CD4-positive, alpha-beta T cell (primary cell): Measurements from ENCODE around the gene TAF4. TPM values are rescaled to one million over a fixed set of nuclear protein-coding genes. Genes with fewer than 3 reads are reported as not detected.

Experiments used
- ATAC-seq: fragments of 200-7000 bp; cut with Tn5 transposase; one replicate; pipeline ENCODE4 v1.10.0; 2022; ENCODE audit warnings: mild to moderate bottlenecking; ENCODE audit not compliant: poor library complexity
- CTCF ChIA-PET: fragments of 350-600 bp; sonication (Branson Sonifier 250); formaldehyde crosslinking; loops from one replicate; lab custom pipeline; 2021; ENCODE audit warnings: antibody characterized with exemption, inconsistent platforms; lab: Charles Lee
- POLR2A ChIA-PET: fragments of 350-600 bp; sonication (Branson Sonifier 250); formaldehyde crosslinking; loops from one replicate; lab custom pipeline; 2021; ENCODE audit warnings: antibody characterized with exemption, inconsistent platforms; lab: Charles Lee
- DNase-seq, 14 experiments: peaks; one replicate each; pipeline ENCODE4 v3.0.0-alpha.2; 2013 to 2020; ENCODE audit warnings: mixed read lengths in 2 of 14
- H3K27ac ChIP-seq, 2 donors: one replicate each; pipeline versions ENCODE4 v1.5.1 to v1.7.0; 2013; ENCODE audit warnings: low read length in 2 of 2, low read depth in 1 of 2, mild to moderate bottlenecking in 1 of 2
- H3K27me3 ChIP-seq, 2 experiments: 1 replicate in 1 of 2; 2 replicates in 1 of 2; pipeline versions ENCODE4 v1.6.1 to v1.7.0; 2013; ENCODE audit warnings: low read length in 2 of 2, control low read depth in 1 of 2, mild to moderate bottlenecking in 1 of 2, moderate library complexity in 1 of 2; ENCODE audit not compliant: insufficient read depth in 2 of 2, control insufficient read depth in 1 of 2
- H3K36me3 ChIP-seq: one replicate; pipeline ENCODE4 v1.6.1; 2013; ENCODE audit warnings: low read length, control low read depth; ENCODE audit not compliant: insufficient read depth
- H3K4me1 ChIP-seq: one replicate; pipeline ENCODE4 v1.6.1; 2013; ENCODE audit warnings: low read length, control low read depth; ENCODE audit not compliant: insufficient read depth
- H3K4me3 ChIP-seq: one replicate; pipeline ENCODE4 v1.5.1; 2013; ENCODE audit warnings: mild to moderate bottlenecking, low read length, moderate library complexity
- H3K9me3 ChIP-seq, 2 experiments: 1 replicate in 1 of 2; 2 replicates in 1 of 2; pipeline versions ENCODE4 v1.6.1 to v1.7.0; 2013; ENCODE audit warnings: low read length in 2 of 2, mild to moderate bottlenecking in 2 of 2, control low read depth in 1 of 2, moderate library complexity in 1 of 2; ENCODE audit not compliant: control insufficient read depth in 1 of 2, insufficient read depth in 1 of 2
- H3K27ac Mint-ChIP-seq: one replicate; pipeline ENCODE4 v1.8.0; 2020; ENCODE audit warnings: mixed read lengths
- H3K27me3 Mint-ChIP-seq: one replicate; pipeline ENCODE4 v1.8.0; 2021; ENCODE audit warnings: mixed read lengths
- H3K36me3 Mint-ChIP-seq: one replicate; pipeline ENCODE4 v1.8.0; 2021; ENCODE audit warnings: low read depth, mixed read lengths
- H3K4me1 Mint-ChIP-seq: one replicate; pipeline ENCODE4 v1.8.0; 2021; ENCODE audit warnings: low read depth, mixed read lengths
- H3K4me3 Mint-ChIP-seq: one replicate; pipeline ENCODE4 v1.8.0; 2020; ENCODE audit warnings: mild to moderate bottlenecking, mixed read lengths
- H3K9me3 Mint-ChIP-seq: one replicate; pipeline ENCODE4 v1.8.0; 2020; ENCODE audit warnings: mixed read lengths
- intact Hi-C, 2 experiments: fragments of 100-400 bp; cut with DNase I in 1 of 2; cut with micrococcal nuclease in 1 of 2; formaldehyde crosslinking; loops; one replicate each; pipeline versions ENCODE4 v1.15.1 to v1.9.0; 2023 to 2025; cut with DNase I, micrococcal nuclease
- total RNA-seq, 174 experiments: library from RNA in 2 of 174; stranded (reverse) in 2 of 174; gene quantifications; one replicate each; pipeline ENCODE4 v1.2.3 and lab custom pipeline; 2021 to 2026
- TF ChIP-seq, protein P1 (sequence below): fragments of 200-600 bp; IDR thresholded peaks from one replicate; pipeline ENCODE4 v1.8.0; 2022; ENCODE audit warnings: antibody characterized with exemption, mild to moderate bottlenecking

The TAF4 gene
- total RNA-seq, 2 experiments from 2014 or later: 11.1 to 12.5 TPM

DNA sequence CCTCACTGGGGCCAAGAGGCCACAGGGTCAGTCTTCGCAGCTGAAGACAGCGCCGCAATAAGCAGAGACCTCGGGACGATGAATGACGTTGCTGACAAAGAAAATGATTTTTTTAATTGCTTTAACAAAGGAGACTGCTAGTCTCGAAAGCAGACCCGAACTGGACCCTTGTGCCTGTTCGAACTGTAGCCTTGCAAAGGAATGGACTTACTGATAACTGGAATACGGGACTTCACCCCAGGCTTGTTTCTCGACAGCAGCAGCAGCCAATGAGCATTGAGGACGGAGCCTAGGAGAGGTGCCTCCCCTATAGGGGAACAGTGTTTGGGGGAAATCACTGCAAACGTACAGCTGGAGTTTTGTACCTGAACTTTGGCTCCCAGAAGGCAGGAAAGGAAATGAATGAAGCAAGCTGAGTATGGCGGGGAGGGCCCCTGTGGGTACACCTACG is 1.3 kb upstream of the TAF4 start:
- H3K27ac ChIP-seq: peak overlapping the region; percentile 15 to 70
- H3K9me3 Mint-ChIP-seq: no peaks in the 10 kb centered on the region
- ChIA-PET POLR2A (interaction anchor here (0.7 to 6.1 kb wide), 17 partner anchors 13 to 171 kb away, joined by 3 to 149 read pairs (median 6); partner anchors contain the start of genes LSM14B, MTG2, OSBPL2 and PSMA7), CTCF (interaction anchor here (1.2 to 1.5 kb wide), 2 partner anchors 55 to 56 kb away, joined by 3 to 6 read pairs; no protein-coding TSS in a partner anchor)
- H3K4me1 ChIP-seq: peaks cover 42% of the 10 kb centered on the region
- H3K27me3 Mint-ChIP-seq: no peaks in the 10 kb centered on the region
- TF ChIP-seq, protein P1, sequence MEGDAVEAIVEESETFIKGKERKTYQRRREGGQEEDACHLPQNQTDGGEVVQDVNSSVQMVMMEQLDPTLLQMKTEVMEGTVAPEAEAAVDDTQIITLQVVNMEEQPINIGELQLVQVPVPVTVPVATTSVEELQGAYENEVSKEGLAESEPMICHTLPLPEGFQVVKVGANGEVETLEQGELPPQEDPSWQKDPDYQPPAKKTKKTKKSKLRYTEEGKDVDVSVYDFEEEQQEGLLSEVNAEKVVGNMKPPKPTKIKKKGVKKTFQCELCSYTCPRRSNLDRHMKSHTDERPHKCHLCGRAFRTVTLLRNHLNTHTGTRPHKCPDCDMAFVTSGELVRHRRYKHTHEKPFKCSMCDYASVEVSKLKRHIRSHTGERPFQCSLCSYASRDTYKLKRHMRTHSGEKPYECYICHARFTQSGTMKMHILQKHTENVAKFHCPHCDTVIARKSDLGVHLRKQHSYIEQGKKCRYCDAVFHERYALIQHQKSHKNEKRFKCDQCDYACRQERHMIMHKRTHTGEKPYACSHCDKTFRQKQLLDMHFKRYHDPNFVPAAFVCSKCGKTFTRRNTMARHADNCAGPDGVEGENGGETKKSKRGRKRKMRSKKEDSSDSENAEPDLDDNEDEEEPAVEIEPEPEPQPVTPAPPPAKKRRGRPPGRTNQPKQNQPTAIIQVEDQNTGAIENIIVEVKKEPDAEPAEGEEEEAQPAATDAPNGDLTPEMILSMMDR: no peak
- H3K36me3 Mint-ChIP-seq: peaks cover 19% of the 10 kb centered on the region
- no peaks in the 10 kb centered on the region for H3K27me3 ChIP-seq
- H3K4me3 Mint-ChIP-seq: peak overlapping the region; percentile 96
- H3K4me1 Mint-ChIP-seq: peaks cover 39% of the 10 kb centered on the region
- peak in 4 of 14 experiments; percentile 17 to 40 (median 36) for DNase-seq
- ATAC-seq: no peak
- H3K9me3 ChIP-seq: no peaks in the 10 kb centered on the region
- H3K4me3 ChIP-seq: peak overlapping the region; percentile 77
- H3K36me3 ChIP-seq: no peaks in the 10 kb centered on the region
- peak overlapping the region; percentile 98 for H3K27ac Mint-ChIP-seq
- intact Hi-C loops: loop anchor here (1.0 to 10.0 kb wide), 10 partner anchors 36 to 238 kb away; partner anchors contain the start of genes LSM14B (in 1 of the 2), PSMA7 (in 1 of the 2) and SS18L1 (in 1 of the 2)

DNA sequence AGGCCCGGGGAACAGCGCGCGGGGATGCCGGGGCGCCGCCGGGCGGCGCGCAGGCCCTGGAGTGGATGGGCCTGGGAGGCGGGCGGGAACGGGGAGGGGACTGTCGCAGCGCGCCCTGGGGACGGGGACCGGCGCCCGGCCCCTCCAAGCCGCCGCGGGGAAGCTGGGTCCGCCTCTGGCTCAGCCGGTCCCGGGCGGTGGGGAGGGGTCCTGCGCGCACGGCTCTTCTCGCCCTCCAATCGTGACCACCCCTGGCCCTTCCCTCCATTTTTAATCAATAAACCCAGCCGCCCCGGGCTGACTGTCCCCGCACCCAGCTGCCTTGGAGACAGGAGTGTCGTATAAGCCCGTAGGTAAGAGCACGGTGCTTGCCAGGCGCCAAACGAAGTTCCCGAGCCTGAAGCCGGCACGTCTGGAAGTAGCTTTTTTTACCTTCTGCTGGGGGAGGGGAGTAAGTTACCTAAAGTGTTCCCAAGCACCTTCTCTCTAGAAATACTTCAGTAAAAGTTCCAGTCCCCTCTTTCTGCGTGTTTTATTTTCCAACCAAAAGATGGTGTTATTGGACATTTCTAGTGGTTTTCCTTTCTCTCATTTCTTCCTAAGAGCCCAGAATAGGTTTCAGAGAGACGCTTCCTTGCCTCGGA is 780 bp upstream of the TAF4 start:
- Histone ChIP-seq H3K36me3 (no peaks in the 10 kb centered on the region), H3K27ac (peak overlapping the region; percentile 15 to 70), H3K9me3 (no peaks in the 10 kb centered on the region), H3K27me3 (no peaks in the 10 kb centered on the region), H3K4me1 (peaks cover 42% of the 10 kb centered on the region), H3K4me3 (peak overlapping the region; percentile 77)
- Mint-ChIP-seq H3K4me3 (peak overlapping the region; percentile 96), H3K27me3 (no peaks in the 10 kb centered on the region), H3K36me3 (peaks cover 19% of the 10 kb centered on the region), H3K27ac (peak overlapping the region; percentile 98), H3K9me3 (no peaks in the 10 kb centered on the region), H3K4me1 (peaks cover 45% of the 10 kb centered on the region)
- CTCF ChIA-PET: interaction anchor here (1.2 to 1.5 kb wide), 2 partner anchors 55 to 56 kb away, joined by 3 to 6 read pairs; no protein-coding TSS in a partner anchor
- peak; percentile 25 for ATAC-seq
- TF ChIP-seq, protein P1: no peak
- POLR2A ChIA-PET: interaction anchor here (0.7 to 6.1 kb wide), 18 partner anchors 12 to 172 kb away, joined by 3 to 149 read pairs (median 5); partner anchors contain the start of genes LSM14B, MTG2, OSBPL2 and PSMA7
- intact Hi-C loops: loop anchor here (1.0 to 10.0 kb wide), 10 partner anchors 36 to 238 kb away; partner anchors contain the start of genes LSM14B (in 1 of the 2), PSMA7 (in 1 of the 2) and SS18L1 (in 1 of the 2)
- DNase-seq: peak in 12 of 14 experiments; percentile 17 to 66 (median 38)

DNA sequence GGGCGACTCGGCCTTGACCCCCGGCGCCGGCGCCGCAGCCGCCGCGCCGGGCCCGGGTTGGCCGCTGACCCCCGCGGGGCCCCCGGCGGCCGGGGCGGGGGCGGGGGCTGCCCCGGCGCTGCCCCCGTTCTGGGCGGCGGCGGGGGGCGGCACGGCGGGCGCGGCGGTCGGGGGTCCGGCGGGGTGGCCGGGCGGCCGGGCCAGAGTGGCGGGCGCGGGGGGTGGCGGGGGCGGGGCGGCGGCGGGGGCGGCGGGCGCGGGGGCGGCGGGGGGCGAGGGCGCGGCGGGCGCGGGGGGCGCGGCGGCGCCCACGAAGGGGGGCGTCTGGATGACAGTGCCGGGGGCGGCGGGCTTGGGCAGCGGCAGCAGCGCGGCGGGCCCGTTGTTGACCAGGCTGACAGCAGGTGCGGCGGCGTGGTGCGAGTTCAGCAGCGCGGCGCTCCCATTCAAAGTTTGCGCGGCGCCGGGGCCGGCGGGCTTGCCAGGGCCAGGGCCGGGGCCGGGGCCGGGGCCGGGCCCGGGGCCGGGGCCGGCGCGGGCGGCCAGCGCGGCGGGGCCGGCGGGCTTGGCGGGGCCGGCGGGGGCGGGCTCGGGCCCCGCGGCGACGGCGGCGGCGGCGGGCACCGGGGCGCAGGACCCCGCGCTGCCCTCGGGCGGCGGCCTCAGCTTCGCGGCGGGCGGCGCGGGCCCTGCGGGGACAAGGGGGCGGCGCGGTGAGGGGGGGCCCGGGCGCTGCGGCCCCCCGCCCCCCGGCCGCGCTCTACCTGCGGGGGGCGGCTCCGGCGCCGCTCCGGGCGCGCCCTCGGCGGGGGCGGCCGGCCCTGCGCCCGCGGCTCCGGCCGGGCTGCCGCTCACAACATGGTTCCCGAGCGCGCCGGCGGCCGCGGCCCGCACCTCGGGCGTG is 659 bp downstream of the TAF4 start:
- H3K9me3 ChIP-seq: no peaks in the 10 kb centered on the region
- no peak overlapping the region for H3K27ac ChIP-seq
- no peaks in the 10 kb centered on the region for H3K9me3 Mint-ChIP-seq
- ChIA-PET CTCF (interaction anchor here (0.6 kb wide), 1 partner anchor 35 kb away, joined by 3 read pairs; no protein-coding TSS in a partner anchor), POLR2A (interaction anchor here (1.2 to 6.1 kb wide), 10 partner anchors 30 to 729 kb away, joined by 3 to 149 read pairs (median 12); partner anchors contain the start of genes LSM14B, MTG2, OSBPL2 and PSMA7)
- H3K4me3 ChIP-seq: peak overlapping the region; percentile 45
- H3K4me1 ChIP-seq: peaks cover 54% of the 10 kb centered on the region
- intact Hi-C loops: loop anchor here (5.0 to 10.0 kb wide), 3 partner anchors 38 to 72 kb away; no protein-coding TSS in a partner anchor
- TF ChIP-seq, protein P1: no peak
- H3K27me3 Mint-ChIP-seq: no peaks in the 10 kb centered on the region
- peaks cover 19% of the 10 kb centered on the region for H3K36me3 Mint-ChIP-seq
- no peak overlapping the region for H3K4me3 Mint-ChIP-seq
- peaks cover 59% of the 10 kb centered on the region for H3K4me1 Mint-ChIP-seq
- ATAC-seq (peak; percentile 16), DNase-seq (peak in 3 of 14 experiments; percentile 18 to 40 (median 33))
- no peaks in the 10 kb centered on the region for H3K36me3 ChIP-seq
- no peaks in the 10 kb centered on the region for H3K27me3 ChIP-seq
- H3K27ac Mint-ChIP-seq: no peak overlapping the region
